HG03571 (cell line): ENCODE data around the gene TLR9.
A peak's percentile ranks its signal among the peaks of the same experiment; 100 is the strongest.

ENCODE experiments used
- ATAC-seq: cut with Tn5 transposase; IDR thresholded peaks from one replicate; pipeline ENCODE4 v1.9.1; 2021; ENCODE audit not compliant: unreplicated experiment

The TLR9 gene

GRCh38 chr3:52218026-52218425, 7.4 kb downstream of the TLR9 start:
- no peak for ATAC-seq

DNA sequence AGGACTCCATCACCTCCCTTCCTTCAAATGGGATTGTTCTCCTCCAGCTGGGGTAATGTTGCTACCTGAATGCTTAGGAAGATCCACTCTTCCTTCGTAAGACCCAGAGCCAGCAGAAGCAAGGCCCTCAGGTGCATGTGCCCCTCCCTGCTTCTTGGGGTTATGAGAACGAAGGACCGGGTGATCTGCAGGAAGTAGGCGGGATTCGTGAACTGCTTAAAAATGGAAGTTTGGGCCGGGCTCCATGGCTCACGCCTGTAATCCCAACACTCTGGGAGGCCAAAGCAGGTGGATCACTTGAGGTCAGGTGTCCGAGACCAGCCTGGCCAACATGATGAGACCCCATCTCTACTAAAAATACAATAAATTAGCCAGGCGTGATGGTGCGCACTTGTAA, 8.0 kb downstream of the TLR9 start:
- no peak for ATAC-seq

DNA sequence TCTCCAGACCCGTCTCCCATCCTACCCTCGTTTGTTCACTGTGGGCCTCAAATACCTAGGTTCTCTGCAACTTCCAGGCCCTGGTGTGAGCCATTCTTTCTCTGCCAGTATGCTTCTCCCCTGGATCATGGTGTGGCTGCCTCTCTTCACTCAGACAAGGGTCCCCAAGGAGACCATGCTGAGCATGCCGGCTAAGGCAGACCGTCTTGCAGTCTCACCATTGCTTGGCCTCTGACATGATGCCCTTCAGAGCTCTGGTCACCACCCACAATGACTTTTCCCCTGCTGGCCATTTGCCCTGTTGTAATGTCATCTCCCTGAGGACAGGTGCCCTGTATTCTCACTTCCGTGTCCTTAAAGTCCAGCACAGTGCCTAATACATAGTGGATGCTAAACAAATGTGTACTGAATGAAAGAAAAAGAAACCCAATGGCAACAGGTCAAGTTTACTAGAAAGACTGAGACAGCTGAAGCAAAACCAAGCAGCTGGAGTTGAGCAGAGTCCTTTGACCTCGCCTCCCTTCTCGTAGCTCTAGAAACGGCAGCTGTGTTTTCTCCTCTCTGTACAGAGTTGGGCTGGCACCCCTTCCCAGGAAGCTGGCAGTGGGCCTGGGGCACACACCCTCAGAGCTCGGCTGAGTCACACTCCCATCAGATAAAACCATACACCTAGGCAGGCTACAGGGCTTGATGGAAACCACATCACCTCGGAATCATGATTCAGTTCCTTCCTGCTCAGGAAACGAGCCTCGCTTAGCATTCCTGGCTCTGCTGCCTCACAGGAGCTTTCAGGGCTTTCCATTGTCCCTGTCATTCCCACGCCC, 8.6 kb downstream of the TLR9 start:
- ATAC-seq = no peak

GRCh38 chr3:52215351-52215750, 10.1 kb downstream of the TLR9 start:
- no peak for ATAC-seq

DNA sequence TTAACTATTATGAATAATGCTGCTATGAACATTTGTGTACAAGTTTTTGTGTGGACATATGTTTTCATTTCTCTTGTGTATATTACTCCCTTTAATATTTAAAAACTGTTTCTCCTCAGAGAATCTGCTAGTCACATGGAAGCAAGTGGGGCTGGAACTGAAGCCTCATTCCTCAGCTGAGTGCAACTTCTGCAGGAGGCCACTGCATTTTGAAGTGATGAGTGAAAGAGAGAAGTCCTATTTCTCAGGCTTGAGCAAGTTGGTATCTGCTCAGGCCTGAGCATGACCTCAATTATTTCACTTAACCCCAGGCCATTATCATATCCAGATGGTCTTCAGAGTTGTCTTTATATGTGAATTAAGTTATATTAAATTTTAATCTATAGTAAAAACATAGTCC, 11.5 kb downstream of the TLR9 start:
- no peak for ATAC-seq

DNA sequence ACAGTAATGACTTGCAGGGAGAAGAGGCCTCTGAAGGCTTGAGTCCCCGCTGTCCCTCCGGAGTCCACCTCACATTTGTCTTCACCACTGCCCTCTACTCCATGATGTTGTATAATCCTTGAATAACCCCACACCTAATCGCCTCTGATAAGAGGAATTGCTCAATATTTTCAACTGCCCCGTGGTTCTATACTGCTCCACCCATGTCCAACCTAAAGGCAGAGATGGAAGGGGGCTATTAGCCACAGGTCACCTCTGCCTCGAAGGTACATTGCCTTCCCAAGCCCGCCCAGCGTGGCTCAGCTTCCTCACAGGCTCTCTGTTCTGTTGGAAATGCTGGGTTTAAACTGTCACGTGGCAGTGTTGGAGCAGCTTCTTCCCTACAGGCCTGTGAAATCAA, 12.4 kb downstream of the TLR9 start:
- no peak for ATAC-seq

DNA sequence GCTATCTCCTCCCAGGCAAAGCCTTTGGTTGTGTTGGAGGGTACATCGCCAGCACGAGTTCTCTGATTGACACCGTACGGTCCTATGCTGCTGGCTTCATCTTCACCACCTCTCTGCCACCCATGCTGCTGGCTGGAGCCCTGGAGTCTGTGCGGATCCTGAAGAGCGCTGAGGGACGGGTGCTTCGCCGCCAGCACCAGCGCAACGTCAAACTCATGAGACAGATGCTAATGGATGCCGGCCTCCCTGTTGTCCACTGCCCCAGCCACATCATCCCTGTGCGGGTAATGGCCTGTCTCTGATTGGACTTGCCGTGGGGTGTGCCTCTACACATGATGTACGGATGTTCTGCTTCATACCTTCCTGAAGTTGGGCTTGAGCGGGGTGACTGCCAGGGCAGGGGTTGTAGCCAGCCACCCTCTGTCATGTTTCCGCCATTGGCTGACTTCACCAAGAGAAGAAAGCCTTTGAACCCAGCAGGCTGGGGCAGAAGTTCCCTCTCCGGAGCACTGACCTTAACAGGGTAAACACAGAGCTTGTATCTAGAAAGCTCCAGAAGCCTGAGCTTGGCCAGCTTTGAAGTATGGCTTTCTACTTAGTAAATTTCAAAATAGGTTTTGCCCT, 14.1 kb downstream of the TLR9 start:
- ATAC-seq = no peak

DNA sequence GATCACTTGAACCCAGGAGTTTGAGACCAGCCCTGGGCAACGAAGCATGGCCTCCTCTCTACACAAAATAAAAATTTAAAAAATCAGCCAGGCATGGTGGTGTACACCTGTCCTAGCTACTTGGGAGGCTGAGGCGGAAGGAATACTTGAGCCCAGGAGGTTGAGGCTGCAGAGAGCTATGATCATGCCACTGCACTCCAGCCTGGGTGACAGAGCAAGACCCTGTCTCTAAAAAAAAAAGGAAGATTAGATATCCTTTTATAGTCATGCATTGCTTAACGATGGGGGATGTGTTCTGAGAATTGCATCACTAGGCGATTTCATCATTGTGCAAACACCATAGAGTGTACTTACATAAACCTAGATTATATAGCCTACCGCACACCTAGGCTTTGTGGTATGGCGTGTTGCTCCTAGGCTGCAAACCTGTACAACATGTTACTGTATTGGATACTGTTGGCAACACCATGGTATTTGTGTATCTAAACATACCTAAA, 14.8 kb downstream of the TLR9 start:
- no peak for ATAC-seq

GRCh38 chr3:52210037-52210436, 15.4 kb downstream of the TLR9 start:
- ATAC-seq = no peak

DNA sequence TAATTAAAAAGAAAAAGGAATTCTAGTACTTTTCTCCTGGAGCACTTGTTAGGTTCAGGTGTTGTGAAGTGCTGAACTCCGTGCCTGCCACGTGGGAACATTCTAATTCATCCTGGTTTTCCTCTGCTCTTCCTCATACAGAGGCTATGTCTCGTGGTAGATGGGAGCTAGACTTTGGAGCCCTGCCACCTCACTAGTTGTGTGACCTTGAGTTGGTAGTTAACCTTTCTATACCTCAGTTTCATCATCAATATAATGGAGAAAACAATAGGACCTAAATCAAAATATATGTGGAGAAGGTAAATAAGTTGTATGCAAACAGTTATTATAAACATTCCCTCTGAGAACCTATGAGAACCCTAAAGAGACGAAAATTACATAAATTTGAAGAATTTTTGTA, 16.9 kb downstream of the TLR9 start:
- ATAC-seq = no peak

DNA sequence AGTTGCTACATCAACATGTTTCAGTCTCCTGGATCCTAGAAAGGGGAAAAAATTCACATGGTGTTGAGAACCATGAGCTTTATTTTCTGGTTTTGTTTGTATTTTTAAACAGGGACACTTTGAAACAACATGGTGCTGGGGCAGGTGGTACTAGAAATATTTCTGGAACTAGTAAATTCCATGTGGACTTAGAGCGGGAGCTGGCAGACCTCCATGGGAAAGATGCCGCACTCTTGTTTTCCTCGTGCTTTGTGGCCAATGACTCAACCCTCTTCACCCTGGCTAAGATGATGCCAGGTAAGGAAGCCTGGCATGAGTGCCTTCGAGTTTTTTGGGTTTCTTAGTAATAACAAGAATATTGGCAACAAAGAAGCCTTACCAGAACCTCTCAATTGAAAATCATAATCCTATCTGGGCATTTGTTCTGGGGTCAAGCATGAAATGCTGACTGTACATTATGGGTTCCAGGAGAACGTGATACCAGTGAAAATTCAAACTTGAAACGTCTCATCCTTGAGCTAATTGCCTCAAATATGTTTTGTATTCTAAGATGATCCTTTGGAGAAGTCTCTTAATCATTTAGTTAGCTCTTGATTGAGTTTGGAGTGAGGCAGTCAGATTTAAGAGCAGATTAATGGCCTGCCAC, 19.6 kb downstream of the TLR9 start:
- ATAC-seq = no peak

DNA sequence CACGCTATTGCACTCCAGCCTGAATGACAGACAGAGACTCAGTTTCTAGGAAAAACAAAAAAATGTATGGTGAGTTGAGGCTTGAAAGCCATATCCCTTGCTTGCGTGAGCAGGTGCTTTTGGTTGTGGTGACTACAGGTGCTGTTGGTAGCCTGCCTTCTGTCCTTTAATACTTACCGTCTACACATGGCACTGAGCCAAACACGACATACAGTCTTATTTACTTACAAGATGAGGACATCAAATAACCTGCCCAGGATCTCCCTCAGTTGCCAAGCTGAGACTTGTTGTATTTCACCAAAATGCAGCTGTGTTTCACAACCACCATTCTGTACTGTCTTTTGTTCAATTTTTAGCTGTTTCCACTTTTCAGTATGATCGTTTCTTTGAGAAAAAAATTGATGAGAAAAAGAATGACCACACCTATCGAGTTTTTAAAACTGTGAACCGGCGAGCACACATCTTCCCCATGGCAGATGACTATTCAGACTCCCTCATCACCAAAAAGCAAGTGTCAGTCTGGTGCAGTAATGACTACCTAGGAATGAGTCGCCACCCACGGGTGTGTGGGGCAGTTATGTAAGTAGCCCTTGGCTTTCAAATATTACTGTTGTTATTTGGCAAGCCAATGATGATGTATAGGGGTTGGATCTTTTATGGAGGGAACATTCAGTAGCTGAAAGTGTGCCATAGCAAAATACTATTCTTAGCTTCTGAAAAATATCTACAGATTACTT, 20.9 kb downstream of the TLR9 start:
- ATAC-seq = no peak

GRCh38 chr3:52203701-52204100, 21.7 kb downstream of the TLR9 start:
- no peak for ATAC-seq

- ATAC-seq = no peak
Observed at GRCh38 chr3:52202384-52203077, 22.9 kb downstream of the TLR9 start.

DNA sequence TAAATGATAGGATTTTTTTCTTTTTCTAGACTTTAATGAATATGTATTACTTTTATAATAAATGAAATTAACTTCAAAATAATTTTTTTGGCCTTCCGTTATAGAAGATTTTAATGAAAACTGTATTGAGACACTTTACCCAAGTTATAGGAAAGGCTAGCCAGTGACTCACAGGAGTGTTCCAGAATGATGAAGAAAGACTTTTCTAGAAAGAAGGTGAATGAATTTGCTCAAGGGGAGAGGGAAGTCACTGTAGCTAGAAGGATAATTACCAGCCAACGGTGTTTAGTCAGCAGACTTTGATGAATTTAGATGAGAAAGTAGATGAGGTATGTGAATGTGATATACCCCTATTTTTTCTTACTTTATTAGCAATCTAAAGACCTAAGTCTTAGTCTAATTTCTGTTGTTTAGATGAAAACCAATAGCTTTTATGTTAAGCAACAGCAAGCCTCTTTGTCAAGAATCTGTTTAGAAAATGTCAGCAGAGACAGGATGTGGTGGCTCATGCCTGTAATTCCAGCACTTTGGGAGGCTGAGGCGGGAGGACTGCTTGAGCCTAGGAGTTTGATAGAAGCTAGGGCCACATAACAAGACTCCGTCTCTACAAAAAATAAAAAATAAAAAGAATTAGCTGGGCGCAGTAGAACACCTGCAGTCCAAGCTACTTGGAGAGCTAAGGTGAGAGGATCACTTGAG, 24.3 kb downstream of the TLR9 start:
- no peak for ATAC-seq

DNA sequence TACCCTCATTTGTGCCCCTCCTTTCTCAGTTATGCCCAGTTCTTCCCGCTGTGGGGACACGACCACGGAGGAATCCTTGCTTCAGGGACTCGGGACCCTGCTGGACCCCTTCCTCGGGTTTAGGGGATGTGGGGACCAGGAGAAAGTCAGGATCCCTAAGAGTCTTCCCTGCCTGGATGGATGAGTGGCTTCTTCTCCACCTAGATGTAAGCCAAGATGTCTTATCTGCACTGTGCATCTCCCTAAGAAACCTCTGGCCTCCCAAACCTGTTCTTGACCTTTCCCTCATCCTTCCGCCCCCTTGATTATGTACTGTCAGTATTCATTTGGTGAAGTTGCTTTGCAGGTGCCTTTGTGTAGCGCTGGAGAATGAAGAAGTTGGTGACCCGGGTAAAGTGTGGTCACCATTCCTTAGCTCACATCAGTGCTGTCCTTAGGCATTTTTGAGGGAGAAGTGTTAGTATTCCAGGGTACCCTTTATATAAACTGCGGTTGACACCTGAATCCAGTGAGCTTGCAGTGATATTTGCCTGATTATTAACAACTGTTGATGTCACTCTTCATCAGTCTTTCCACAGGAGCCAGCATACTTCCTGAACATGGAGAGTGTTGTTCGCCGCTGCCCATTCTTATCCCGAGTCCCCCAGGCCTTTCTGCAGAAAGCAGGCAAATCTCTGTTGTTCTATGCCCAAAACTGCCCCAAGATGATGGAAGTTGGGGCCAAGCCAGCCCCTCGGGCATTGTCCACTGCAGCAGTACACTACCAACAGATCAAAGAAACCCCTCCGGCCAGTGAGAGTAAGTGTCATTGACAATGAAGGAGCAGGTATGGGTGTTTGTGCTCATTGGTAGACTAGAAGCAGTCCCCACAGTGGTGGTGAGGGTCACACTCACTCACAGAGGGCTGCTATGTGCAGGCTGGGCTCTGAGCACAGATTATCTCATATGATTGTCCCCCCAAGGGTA, 26.5 kb downstream of the TLR9 start:
- ATAC-seq = no peak

GRCh38 chr3:52197842-52198625, 27.4 kb downstream of the TLR9 start, which contains the start of gene ALAS1:
Gene ALAS1 (plus strand): TSS chr3:52198160. CDS start chr3:52199242, 1,082 bp downstream.
- peak; percentile 74 for ATAC-seq

DNA sequence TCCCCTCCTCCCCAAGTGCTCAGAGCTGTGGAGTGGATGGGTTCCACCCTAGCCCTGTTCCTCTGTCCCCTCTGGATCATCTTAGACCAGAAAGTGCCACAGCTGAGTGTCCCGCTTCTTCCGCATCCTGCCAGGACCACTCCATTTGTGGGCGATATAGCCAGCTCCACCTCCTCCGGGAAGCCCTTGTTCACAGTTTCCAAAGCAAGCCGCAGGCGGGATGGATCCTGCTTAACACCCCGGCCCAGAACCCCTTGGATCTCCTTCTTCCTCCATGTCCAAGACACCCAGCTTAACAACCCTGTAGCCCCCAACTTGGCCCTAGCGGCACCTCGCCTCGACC, 28.0 kb downstream of the TLR9 start:
- ATAC-seq = no peak
